ENCODE results near the gene PIWIL4.
"Not testable (repeated sequence)": the region's sequence is repeated elsewhere in the genome, so short reads cannot be mapped to it uniquely, and the experiment has no call there.

The PIWIL4 gene

GRCh38 chr11:94586546-94586945 is 19.4 kb downstream of the PIWIL4 start:
- DNase-seq, result no peak

DNA sequence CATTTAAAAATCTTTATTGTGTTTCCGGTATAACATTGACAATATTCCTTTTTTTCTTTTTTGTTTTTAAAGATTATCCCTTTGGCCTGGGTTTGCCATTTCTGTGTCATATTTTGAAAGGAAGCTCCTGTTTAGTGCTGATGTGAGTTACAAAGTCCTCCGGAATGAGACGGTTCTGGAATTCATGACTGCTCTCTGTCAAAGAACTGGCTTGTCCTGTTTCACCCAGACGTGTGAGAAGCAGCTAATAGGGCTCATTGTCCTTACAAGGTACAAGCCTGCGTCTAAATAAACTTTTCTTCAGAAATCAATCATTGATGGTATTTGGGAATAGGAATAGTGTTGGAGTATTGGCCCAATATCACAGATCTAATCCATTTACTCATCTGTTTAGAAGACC is 19.8 kb downstream of the PIWIL4 start:
- DNase-seq, result no peak

- DNase-seq, result no peak
These were observed 21.3 kb downstream of the PIWIL4 start for GRCh38 chr11:94588366-94588942.

- no peak for DNase-seq
These were observed 23.3 kb downstream of the PIWIL4 start for GRCh38 chr11:94590352-94591041.

DNA sequence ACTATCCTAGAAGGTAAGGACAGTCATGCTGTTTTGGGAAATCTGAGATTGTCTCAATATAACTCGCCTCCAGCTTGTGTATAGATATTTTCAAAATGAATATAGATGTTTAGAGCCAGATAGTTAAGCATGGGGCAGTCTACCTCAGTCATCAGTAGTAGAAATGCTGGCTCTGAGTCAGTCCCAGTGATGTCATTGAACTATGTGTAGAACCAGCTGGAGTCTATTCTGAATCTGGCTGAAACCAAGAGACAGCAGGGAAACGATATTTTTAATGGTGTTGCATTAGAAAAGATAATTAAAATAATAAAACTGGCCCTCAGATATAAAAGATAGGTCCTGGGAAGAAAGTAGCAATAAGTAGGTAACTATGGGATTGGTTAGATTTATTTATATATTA is 25.9 kb downstream of the PIWIL4 start:
- DNase-seq, result no peak

GRCh38 chr11:94595076-94595475 is 27.9 kb downstream of the PIWIL4 start:
- no peak for DNase-seq

- DNase-seq, result no peak
These were observed 30.7 kb downstream of the PIWIL4 start for GRCh38 chr11:94597896-94598295.

DNA sequence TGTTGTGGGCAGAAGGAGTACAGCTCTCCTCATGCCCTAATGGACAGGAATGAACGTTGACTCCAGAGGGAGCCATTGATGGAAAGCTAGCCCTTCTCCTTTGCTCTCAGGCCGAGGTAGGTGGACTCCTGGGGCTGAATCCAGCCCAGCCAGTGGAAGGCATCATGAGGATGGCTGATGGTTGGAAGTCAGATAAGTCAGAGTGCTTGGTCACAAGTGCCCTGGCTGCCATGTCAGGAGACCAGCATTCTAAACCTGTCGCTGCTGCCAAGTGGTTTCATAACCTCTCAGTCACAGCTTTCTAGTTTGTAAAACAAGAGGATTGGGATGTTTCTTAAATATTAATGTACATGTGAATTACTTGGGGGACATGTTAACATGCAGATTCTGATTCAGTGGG is 32.3 kb downstream of the PIWIL4 start:
- DNase-seq, result no peak

DNA sequence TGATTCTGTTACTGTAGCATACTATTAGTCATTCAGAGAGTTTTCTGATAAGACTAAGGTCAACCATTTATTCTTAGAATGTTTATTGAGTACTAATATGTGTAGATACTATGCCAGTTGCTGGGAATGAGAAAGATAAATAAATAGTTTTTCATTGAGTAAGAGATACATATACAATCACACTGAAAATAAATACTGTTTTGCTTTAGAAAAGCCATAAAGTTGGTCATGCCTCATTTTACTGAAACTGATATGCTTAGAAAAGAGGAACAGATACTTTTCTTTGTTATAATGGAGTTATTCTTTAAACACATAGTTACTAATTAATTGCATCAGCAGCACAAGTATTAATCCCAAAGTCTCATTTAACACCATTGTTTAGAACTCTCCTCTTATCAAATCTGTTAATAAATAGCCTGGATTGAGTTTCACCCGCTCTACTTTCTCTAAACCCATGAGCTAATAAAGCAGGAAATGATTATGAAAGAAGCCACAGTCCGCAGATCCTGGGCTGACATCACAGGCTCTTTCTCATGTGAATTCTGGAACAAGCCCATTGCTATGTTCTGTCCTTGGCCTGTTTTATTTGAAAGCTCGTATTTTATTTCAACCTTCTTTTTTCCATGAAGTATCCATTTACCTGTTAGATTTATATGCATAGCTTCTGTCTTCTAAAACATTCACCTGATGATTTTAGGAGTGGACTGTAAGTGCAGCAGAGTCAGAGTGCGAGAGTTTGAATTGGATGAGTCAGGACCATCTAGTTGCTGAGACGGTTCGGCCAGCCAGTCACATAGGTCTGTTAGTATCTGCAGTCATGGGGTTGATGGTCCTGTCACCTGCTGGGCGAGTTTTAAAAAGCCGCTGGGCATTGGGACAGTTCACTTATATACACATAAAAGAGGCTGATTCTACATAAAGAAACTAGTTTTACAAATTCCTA is 35.5 kb downstream of the PIWIL4 start:
- peak in 2 of 5 donors; percentile 2 to 43 for DNase-seq

GRCh38 chr11:94603587-94603986 is 36.4 kb downstream of the PIWIL4 start:
- DNase-seq, result no peak

- no peak for DNase-seq
These were observed 37.3 kb downstream of the PIWIL4 start for GRCh38 chr11:94604482-94604881.

DNA sequence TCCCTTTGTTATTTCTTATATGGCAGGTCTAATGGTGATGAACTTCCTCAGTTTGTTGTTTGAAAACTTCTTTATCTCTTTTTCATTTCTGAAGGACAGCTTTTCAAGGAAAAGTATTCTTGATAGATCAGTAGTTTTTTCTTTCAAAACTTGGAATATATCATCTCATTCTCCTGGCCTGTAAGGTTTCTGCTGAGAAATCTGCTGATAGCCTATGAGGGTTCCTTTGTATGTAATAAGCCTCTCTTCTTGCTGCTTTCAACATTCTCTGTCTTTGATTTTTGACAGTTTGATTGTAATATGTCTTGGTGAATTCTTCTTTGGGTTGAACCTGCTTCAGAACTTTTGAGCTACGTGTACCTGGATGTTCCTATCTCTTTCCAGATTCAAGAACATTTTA is 46.0 kb downstream of the PIWIL4 start:
- no peak for DNase-seq

DNA sequence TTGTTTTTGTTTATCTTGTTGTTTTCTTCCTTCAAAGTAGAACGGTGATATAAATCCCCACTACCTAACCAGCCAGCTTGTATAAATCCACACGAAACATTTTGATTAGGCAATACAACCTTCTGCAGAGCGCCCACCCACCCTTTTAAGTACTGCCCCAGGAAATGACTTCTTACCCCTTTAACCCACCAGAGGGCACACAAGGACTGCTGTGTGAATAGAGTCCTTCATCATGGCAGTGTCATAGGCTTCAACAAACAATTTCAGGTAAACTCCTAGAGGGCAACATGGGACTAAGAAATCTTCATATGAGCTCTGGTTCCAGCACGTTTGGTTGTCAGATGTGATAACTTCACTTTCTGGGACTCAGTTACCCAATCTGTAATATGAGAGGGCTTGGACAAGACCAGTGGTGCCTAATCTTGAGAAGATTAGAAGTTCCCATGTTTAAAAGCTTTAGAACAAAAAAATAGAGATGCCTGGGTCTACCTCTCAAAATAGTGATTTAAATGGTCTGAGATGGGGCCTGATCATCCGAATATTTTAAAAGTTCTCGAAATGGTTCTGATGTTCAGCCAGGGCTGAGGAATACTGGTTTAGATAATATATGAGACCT is 56.1 kb downstream of the PIWIL4 start:
- DNase-seq, result peak in 3 of 5 donors; percentile 8 to 47 (median 10)

GRCh38 chr11:94625422-94625821 is 58.3 kb downstream of the PIWIL4 start:
- DNase-seq, result not testable (repeated sequence)

- DNase-seq, result not testable (repeated sequence)
These were observed 59.9 kb downstream of the PIWIL4 start for GRCh38 chr11:94627003-94627560.

GRCh38 chr11:94629741-94630140 is 62.6 kb downstream of the PIWIL4 start:
- no peak for DNase-seq

DNA sequence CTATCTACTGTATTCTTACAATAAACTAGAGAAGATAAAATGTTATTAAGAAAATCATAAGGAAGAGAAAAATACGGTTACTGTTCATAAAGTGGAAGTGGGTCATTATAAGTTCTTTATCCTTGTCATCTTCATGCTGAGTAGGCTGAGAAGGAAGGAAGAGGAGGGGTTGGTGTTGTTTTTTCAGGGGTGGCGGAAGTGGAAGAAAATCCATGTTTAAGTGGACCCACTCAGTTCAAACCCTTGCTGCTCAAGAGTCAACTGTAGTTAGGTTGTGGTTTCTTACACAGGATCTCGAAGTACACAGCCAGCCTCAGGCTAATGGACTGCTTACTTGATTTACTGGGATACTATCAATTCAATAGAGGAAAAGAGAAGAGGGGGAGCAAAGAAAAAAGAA is 63.1 kb downstream of the PIWIL4 start:
- DNase-seq, result no peak

DNA sequence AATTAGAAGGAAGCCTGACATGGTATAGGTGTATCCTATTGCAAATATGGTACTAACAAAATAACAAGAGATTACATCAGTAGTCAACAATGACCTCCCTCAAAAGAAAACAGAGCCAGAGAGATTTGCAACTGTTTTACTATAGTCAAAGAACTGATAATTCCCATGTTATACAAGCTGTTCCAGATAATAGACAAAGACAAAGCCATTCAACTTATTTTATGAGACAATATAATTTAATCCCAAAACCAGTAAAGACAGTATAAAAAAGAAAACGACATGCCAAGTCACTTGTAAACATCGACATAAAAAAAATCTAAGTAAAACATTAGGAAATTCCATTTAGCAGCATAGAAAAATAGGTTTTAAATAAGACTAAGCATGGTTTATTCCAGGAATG is 65.2 kb downstream of the PIWIL4 start:
- no peak for DNase-seq

DNA sequence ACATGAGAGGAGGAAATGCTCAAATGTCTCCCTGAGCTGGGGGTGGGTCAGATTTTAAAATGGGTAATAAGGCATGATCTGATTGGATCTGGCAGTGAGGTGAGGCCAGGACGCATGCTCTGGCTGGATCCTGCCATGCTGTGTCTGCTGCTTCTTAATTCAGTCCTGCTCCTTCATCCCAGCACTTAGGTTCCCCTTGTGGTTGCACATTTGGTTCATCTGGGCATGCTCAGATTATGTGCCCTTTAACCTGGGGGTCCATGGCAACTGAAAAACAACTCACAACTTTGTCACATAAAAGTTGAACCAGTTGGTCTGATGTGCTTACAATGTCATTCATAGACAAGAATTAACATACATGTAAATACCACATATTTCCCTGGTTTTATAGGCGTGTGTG is 67.9 kb downstream of the PIWIL4 start:
- DNase-seq, result no peak

GRCh38 chr11:94636388-94636949 is 69.3 kb downstream of the PIWIL4 start:
- DNase-seq, result no peak

- DNase-seq, result no peak
These were observed 71.2 kb downstream of the PIWIL4 start for GRCh38 chr11:94638301-94638901.

DNA sequence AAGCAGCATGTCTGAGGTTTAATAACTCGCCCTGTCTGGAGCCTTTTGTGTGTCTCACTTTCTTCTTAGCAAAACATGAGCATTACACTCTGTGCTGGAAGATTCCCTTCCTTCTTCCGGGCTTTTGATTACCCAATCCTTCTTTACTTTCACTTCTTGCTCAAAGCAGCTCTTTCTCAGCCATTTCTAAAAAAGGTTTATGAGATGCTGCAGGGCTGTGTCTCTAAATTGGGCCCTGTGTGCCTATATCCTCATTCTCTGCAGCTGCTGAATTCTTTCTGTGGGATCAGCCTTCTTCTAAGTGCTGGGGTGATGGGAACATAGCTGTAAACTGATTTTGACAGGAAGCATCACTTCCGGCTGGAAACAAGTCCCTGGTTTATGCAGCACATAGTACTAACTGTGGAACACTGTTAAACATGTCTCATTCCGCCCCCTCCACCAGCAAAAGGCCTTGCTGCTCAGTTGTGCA is 71.8 kb downstream of the PIWIL4 start:
- no peak for DNase-seq

All from T-helper 1 cell (primary cell).